Hepatocyte (in vitro differentiated cells): Measurements from ENCODE around the gene TTYH2. TPM values are rescaled to one million over a fixed set of nuclear protein-coding genes. Genes with fewer than 3 reads are reported as not detected.
A peak's percentile ranks its signal among the peaks of the same experiment; 100 is the strongest.
"Not testable (repeated sequence)": the region's sequence is repeated elsewhere in the genome, so short reads cannot be mapped to it uniquely, and the experiment has no call there.

Source experiments
- DNase-seq: peaks from one replicate; pipeline ENCODE4 v3.0.0-alpha.2; 2016; ENCODE audit warnings: low spot score
- H2AFZ ChIP-seq: fragments of 200-600 bp; sonication (generic); 2 replicates; pipeline ENCODE4 v1.6.0; 2016; ENCODE audit warnings: antibody characterized with exemption, mild to moderate bottlenecking
- H3K27ac ChIP-seq: fragments of 200-600 bp; sonication (generic); 2 replicates; pipeline ENCODE4 v1.5.1; 2016; ENCODE audit warnings: mild to moderate bottlenecking
- H3K27me3 ChIP-seq: fragments of 200-600 bp; sonication (generic); 2 replicates; pipeline ENCODE4 v1.6.1; 2016
- H3K36me3 ChIP-seq: fragments of 200-600 bp; sonication (generic); replicated peaks from 2 replicates; pipeline ENCODE4 v1.5.1; 2016; ENCODE audit warnings: low read depth; ENCODE audit not compliant: insufficient read depth
- H3K4me1 ChIP-seq: fragments of 200-600 bp; sonication (generic); 2 replicates; pipeline ENCODE4 v1.5.1; 2016; ENCODE audit warnings: mild to moderate bottlenecking, moderate library complexity; ENCODE audit not compliant: insufficient read depth
- H3K4me2 ChIP-seq: fragments of 200-600 bp; sonication (generic); 2 replicates; pipeline ENCODE4 v1.6.0; 2016
- H3K4me3 ChIP-seq: fragments of 200-600 bp; sonication (generic); 2 replicates; pipeline ENCODE4 v1.5.1; 2016; ENCODE audit warnings: mild to moderate bottlenecking
- H3K79me2 ChIP-seq: fragments of 200-600 bp; sonication (generic); 2 replicates; pipeline ENCODE4 v1.6.0; 2017; ENCODE audit warnings: mild to moderate bottlenecking
- H3K9me2 ChIP-seq: fragments of 200-600 bp; sonication (generic); replicated peaks from 2 replicates; pipeline ENCODE4 v1.6.0; 2017; ENCODE audit warnings: mild to moderate bottlenecking; ENCODE audit not compliant: insufficient read depth
- H3K9me3 ChIP-seq: fragments of 200-600 bp; sonication (generic); 2 replicates; pipeline ENCODE4 v1.5.1; 2016; ENCODE audit warnings: low read depth, mild to moderate bottlenecking
- H4K20me1 ChIP-seq: fragments of 200-600 bp; sonication (generic); 2 replicates; pipeline ENCODE4 v1.6.0; 2016; ENCODE audit warnings: mild to moderate bottlenecking; ENCODE audit not compliant: insufficient read depth, poor library complexity, severe bottlenecking
- EZH2 ChIP-seq: fragments of 200-600 bp; sonication (generic); IDR thresholded peaks from 2 replicates; pipeline ENCODE4 v1.6.1; 2016; ENCODE audit warnings: antibody characterized with exemption, mild to moderate bottlenecking, borderline replicate concordance
- EZH2phosphoT487 ChIP-seq: fragments of 200-600 bp; sonication (generic); IDR thresholded peaks from one replicate; pipeline ENCODE4 v1.6.1; 2018; ENCODE audit warnings: antibody characterized with exemption, mild to moderate bottlenecking, low read depth, moderate library complexity; ENCODE audit not compliant: unreplicated experiment, severe bottlenecking
- WGBS: methylation state at CpG from one replicate; pipeline ENCODE4 v1.1.6; 2016; ENCODE audit warnings: low lambda C conversion rate; ENCODE audit errors: missing lambda C conversion rate; 5-methylcytosine and 5-hydroxymethylcytosine counted together
- polyA plus RNA-seq: library from polyadenylated mRNA; unstranded; fragments of >200 nt; fragmentation: Nextera tagmentation; extraction: Ambion mirVana; gene quantifications from 2 replicates; pipeline ENCODE4 v1.2.1, GENCODE V29; 2016
- total RNA-seq: library from RNA; depleted of rRNA; stranded (reverse); fragments of >200 nt; gene quantifications from 2 replicates; pipeline ENCODE4 v1.2.3, GENCODE V29; 2014
- TF ChIP-seq, protein P1 (sequence below): fragments of 200-600 bp; sonication (generic); IDR thresholded peaks from 2 replicates; pipeline ENCODE4 v1.5.1; 2016; ENCODE audit warnings: antibody characterized with exemption, mild to moderate bottlenecking; ENCODE audit not compliant: poor library complexity

TTYH2 gene
- total and polyA plus RNA-seq, 2 experiments from 2014 or later = 7.4 to 7.8 TPM

DNA sequence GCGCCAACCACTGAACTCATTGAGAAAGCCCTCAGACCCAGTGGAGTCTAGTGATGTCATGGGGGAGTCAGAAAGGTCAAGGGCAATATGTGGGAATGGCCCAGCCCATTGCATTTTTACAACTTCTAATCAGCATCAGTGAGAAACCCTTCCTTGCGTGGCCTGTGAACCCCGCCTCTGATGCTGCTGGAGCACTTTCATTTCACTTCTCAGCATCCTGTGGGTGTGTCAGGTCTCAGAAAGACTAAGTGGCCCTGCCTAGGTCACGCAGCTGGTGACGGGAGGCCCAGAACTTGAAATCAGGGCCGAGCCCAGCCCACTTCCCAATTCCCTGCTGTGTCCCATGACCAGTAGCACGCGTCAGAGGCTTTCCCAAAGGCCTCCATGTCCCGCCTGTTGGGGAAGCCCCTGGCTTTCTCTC, 66.7 kb downstream of the TTYH2 start:
- WGBS = 86% methylated on average over 9 of the region's 9 CpGs
- H3K27me3 ChIP-seq = peaks cover 7% of the 10 kb centered on the region
- no peaks in the 10 kb centered on the region for H3K9me2 ChIP-seq
- no peak for TF ChIP-seq EZH2
- TF ChIP-seq, protein P1, sequence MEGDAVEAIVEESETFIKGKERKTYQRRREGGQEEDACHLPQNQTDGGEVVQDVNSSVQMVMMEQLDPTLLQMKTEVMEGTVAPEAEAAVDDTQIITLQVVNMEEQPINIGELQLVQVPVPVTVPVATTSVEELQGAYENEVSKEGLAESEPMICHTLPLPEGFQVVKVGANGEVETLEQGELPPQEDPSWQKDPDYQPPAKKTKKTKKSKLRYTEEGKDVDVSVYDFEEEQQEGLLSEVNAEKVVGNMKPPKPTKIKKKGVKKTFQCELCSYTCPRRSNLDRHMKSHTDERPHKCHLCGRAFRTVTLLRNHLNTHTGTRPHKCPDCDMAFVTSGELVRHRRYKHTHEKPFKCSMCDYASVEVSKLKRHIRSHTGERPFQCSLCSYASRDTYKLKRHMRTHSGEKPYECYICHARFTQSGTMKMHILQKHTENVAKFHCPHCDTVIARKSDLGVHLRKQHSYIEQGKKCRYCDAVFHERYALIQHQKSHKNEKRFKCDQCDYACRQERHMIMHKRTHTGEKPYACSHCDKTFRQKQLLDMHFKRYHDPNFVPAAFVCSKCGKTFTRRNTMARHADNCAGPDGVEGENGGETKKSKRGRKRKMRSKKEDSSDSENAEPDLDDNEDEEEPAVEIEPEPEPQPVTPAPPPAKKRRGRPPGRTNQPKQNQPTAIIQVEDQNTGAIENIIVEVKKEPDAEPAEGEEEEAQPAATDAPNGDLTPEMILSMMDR = no peak
- TF ChIP-seq EZH2phosphoT487 = no peak
- no peak overlapping the region for H3K27ac ChIP-seq
- no peak overlapping the region for H3K4me2 ChIP-seq
- peak; percentile 32 for DNase-seq
- no peak overlapping the region for H3K4me3 ChIP-seq
- no peak overlapping the region for H2AFZ ChIP-seq
- H3K36me3 ChIP-seq = no peaks in the 10 kb centered on the region
- no peaks in the 10 kb centered on the region for H3K79me2 ChIP-seq
- H4K20me1 ChIP-seq = no peaks in the 10 kb centered on the region
- no peaks in the 10 kb centered on the region for H3K4me1 ChIP-seq
- H3K9me3 ChIP-seq = no peaks in the 10 kb centered on the region

DNA sequence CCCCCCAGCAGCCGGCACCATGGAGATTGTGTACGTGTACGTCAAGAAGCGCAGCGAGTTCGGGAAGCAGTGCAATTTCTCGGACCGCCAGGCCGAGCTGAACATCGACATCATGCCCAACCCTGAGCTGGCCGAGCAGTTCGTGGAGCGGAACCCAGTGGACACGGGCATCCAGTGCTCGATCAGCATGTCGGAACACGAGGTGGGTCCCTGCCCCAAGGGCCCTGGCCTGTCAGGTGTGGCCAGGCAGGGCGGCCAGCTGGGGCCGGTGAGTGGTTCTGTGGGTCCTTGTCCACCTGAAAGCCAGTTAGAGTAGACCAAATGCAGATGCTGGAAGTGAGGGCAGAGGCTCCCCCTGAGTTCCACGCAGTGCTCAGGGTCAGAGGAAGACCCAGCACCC, 68.4 kb downstream of the TTYH2 start:
- TF ChIP-seq EZH2phosphoT487 = no peak
- TF ChIP-seq, protein P1 = no peak
- TF ChIP-seq EZH2 = no peak
- H4K20me1 ChIP-seq = no peaks in the 10 kb centered on the region
- no peak overlapping the region for H3K27ac ChIP-seq
- no peak overlapping the region for H3K4me3 ChIP-seq
- DNase-seq = no peak
- no peaks in the 10 kb centered on the region for H3K36me3 ChIP-seq
- H3K9me2 ChIP-seq = no peaks in the 10 kb centered on the region
- H3K79me2 ChIP-seq = no peaks in the 10 kb centered on the region
- WGBS = 95% methylated on average over 20 of the region's 20 CpGs
- no peaks in the 10 kb centered on the region for H3K4me1 ChIP-seq
- no peak overlapping the region for H3K4me2 ChIP-seq
- no peaks in the 10 kb centered on the region for H3K27me3 ChIP-seq
- H3K9me3 ChIP-seq = no peaks in the 10 kb centered on the region
- H2AFZ ChIP-seq = no peak overlapping the region

DNA sequence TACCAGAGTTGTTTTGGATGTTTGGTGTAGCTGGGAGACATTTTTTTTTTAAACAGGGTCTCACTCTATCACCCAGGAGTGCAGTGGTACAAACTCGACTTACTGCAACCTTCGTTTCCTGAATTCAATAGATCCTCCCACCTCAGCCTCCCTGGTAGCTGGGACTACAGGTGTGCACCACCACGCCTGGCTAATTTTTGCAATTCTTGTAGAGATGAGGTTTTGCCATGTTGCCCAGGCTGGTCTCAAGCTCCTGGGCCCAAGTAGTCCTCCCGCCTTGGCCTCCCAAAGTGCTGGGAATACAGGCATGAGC, 68.9 kb downstream of the TTYH2 start:
- not testable (repeated sequence) for H3K4me1 ChIP-seq, H3K79me2 ChIP-seq, DNase-seq, H3K9me3 ChIP-seq, H4K20me1 ChIP-seq, H2AFZ ChIP-seq, H3K27me3 ChIP-seq, H3K4me2 ChIP-seq, H3K36me3 ChIP-seq, H3K9me2 ChIP-seq, H3K4me3 ChIP-seq
- 90% methylated on average over 4 of the region's 4 CpGs for WGBS
- peak overlapping the region; percentile 69 for H3K27ac ChIP-seq

DNA sequence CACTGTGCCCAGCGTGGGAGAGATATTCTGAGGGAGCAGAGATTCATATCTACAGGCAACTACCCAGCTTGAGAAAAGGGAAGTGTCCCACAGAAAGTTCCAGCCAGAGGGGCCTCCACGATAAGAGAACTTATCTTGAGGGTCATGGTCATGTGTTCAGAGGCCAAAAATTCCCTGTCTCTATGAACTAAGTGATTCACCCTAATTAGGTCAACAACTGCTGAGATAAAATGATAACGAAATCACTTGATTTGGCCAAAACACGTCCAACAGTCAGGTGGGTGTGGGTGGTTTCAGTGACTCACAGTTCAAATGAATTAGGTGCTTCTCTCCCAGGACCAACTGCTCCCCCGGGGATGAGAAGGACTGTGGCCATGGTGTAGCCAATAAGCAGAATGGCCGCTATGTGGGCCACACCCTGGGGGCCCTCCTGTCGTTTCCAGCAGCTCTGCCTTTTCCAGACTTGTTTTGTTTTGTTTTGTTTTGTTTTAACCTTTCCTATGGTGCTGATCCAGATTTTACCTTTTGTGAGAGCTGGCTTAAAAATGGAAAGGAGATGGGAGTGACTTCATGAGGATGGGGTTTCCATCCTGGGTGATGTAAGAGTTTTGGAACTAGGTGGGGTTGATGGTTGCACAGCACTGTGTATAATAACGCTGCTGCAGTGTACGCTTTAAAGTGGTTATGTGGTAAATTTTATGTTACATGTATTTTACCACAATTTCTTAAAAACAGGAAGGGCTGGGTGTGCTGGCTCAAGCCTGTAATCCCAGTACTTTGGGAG, 69.4 kb downstream of the TTYH2 start:
- Histone ChIP-seq H2AFZ (no peak overlapping the region), H3K27ac (peak overlapping the region; percentile 69), H3K36me3 (no peaks in the 10 kb centered on the region), H4K20me1 (no peaks in the 10 kb centered on the region), H3K9me3 (no peaks in the 10 kb centered on the region), H3K9me2 (no peaks in the 10 kb centered on the region), H3K79me2 (no peaks in the 10 kb centered on the region), H3K27me3 (no peaks in the 10 kb centered on the region), H3K4me3 (no peak overlapping the region), H3K4me2 (no peak overlapping the region), H3K4me1 (no peaks in the 10 kb centered on the region)
- TF ChIP-seq EZH2phosphoT487 (no peak), EZH2 (no peak)
- TF ChIP-seq, protein P1 = no peak
- WGBS = 58% methylated on average over 9 of the region's 9 CpGs
- DNase-seq = peak; percentile 56
